ENCODE results near the gene RABGAP1L. TPM values are rescaled to one million over a fixed set of nuclear protein-coding genes. Genes with fewer than 3 reads are reported as not detected.
"Not testable (repeated sequence)": the region's sequence is repeated elsewhere in the genome, so short reads cannot be mapped to it uniquely, and the experiment has no call there.

Gene RABGAP1L
- total RNA-seq, 2 experiments from 2014 or later, result 59.8 to 67.6 TPM

DNA sequence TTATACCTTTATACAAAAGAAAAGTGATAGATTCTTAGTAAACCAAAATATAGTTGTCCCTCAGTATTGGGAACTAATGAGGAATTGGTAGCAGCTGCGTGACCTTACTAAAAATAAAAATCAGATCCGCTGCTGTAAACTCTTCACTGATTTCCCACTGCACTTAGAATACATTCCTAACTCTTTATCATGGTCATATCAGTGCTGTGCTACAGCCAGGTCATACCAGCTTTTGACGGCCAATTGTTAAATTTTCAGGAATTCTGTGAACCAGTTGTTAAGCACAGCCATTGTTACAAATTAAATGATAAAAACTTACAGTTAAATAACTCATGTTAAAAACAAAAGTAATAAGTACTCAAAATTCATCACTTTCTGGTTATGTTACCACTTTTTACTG is 533.8 kb downstream of the RABGAP1L start:
- TF ChIP-seq, protein P1, sequence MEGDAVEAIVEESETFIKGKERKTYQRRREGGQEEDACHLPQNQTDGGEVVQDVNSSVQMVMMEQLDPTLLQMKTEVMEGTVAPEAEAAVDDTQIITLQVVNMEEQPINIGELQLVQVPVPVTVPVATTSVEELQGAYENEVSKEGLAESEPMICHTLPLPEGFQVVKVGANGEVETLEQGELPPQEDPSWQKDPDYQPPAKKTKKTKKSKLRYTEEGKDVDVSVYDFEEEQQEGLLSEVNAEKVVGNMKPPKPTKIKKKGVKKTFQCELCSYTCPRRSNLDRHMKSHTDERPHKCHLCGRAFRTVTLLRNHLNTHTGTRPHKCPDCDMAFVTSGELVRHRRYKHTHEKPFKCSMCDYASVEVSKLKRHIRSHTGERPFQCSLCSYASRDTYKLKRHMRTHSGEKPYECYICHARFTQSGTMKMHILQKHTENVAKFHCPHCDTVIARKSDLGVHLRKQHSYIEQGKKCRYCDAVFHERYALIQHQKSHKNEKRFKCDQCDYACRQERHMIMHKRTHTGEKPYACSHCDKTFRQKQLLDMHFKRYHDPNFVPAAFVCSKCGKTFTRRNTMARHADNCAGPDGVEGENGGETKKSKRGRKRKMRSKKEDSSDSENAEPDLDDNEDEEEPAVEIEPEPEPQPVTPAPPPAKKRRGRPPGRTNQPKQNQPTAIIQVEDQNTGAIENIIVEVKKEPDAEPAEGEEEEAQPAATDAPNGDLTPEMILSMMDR (IDR thresholded peaks at IDR 0.05), result no peak
- ChIA-PET POLR2A (no interaction called here), CTCF (no interaction called here)
- Histone ChIP-seq H3K27ac (ENCODE audit: low read depth in 1 of 2, low read length in 2 of 2) (no peak overlapping the region), H3K9me3 (ENCODE audit: control insufficient read depth in 1 of 2, insufficient read depth in 1 of 2, low read length in 2 of 2) (no peaks in the 10 kb centered on the region), H3K27me3 (ENCODE audit: control insufficient read depth in 1 of 2, insufficient read depth in 2 of 2, low read length in 2 of 2) (no peaks in the 10 kb centered on the region), H3K36me3 (ENCODE audit: insufficient read depth, low read length) (no peaks in the 10 kb centered on the region), H3K4me3 (ENCODE audit: low read length) (no peak overlapping the region), H3K4me1 (ENCODE audit: insufficient read depth, low read length) (no peaks in the 10 kb centered on the region)
- no peak for ATAC-seq (ENCODE audit: poor library complexity)
- no peak for DNase-seq
- H3K27me3 Mint-ChIP-seq, result no peaks in the 10 kb centered on the region
- H3K36me3 Mint-ChIP-seq (ENCODE audit: low read depth), result peaks cover 8% of the 10 kb centered on the region
- no peak overlapping the region for H3K27ac Mint-ChIP-seq
- H3K4me1 Mint-ChIP-seq (ENCODE audit: low read depth), result no peaks in the 10 kb centered on the region
- intact Hi-C loops (cut with DNase I, micrococcal nuclease), result no loop called here
- H3K4me3 Mint-ChIP-seq, result no peak overlapping the region
- H3K9me3 Mint-ChIP-seq, result no peaks in the 10 kb centered on the region

GRCh38 chr1:174693539-174693938 is 534.2 kb downstream of the RABGAP1L start:
- H3K4me1 Mint-ChIP-seq (ENCODE audit: low read depth); H3K9me3 Mint-ChIP-seq; H3K27ac ChIP-seq (ENCODE audit: low read depth in 1 of 2, low read length in 2 of 2); intact Hi-C loops (cut with DNase I, micrococcal nuclease); CTCF ChIA-PET; H3K27ac Mint-ChIP-seq; POLR2A ChIA-PET; ATAC-seq (ENCODE audit: poor library complexity); H3K4me3 Mint-ChIP-seq; H3K36me3 Mint-ChIP-seq (ENCODE audit: low read depth); H3K27me3 Mint-ChIP-seq; DNase-seq; H3K4me3 ChIP-seq (ENCODE audit: low read length); H3K36me3 ChIP-seq (ENCODE audit: insufficient read depth, low read length); H3K27me3 ChIP-seq (ENCODE audit: control insufficient read depth in 1 of 2, insufficient read depth in 2 of 2, low read length in 2 of 2); H3K9me3 ChIP-seq (ENCODE audit: control insufficient read depth in 1 of 2, insufficient read depth in 1 of 2, low read length in 2 of 2); H3K4me1 ChIP-seq (ENCODE audit: insufficient read depth, low read length): not testable (repeated sequence)

GRCh38 chr1:174696026-174696821 is 536.9 kb downstream of the RABGAP1L start:
- no peaks in the 10 kb centered on the region for H3K27me3 Mint-ChIP-seq
- peaks cover 22% of the 10 kb centered on the region for H3K36me3 Mint-ChIP-seq (ENCODE audit: low read depth)
- ChIA-PET CTCF (no interaction called here), POLR2A (no interaction called here)
- no peak overlapping the region for H3K27ac ChIP-seq (ENCODE audit: low read depth in 1 of 2, low read length in 2 of 2)
- H3K4me3 ChIP-seq (ENCODE audit: low read length), result no peak overlapping the region
- no peak for ATAC-seq (ENCODE audit: poor library complexity)
- DNase-seq, result no peak
- no peak overlapping the region for H3K4me3 Mint-ChIP-seq
- intact Hi-C loops (cut with DNase I, micrococcal nuclease), result no loop called here
- H3K4me1 Mint-ChIP-seq (ENCODE audit: low read depth), result no peaks in the 10 kb centered on the region
- no peaks in the 10 kb centered on the region for H3K9me3 ChIP-seq (ENCODE audit: control insufficient read depth in 1 of 2, insufficient read depth in 1 of 2, low read length in 2 of 2)
- H3K4me1 ChIP-seq (ENCODE audit: insufficient read depth, low read length), result no peaks in the 10 kb centered on the region
- no peaks in the 10 kb centered on the region for H3K27me3 ChIP-seq (ENCODE audit: control insufficient read depth in 1 of 2, insufficient read depth in 2 of 2, low read length in 2 of 2)
- H3K36me3 ChIP-seq (ENCODE audit: insufficient read depth, low read length), result peaks cover 8% of the 10 kb centered on the region
- H3K27ac Mint-ChIP-seq, result no peak overlapping the region
- TF ChIP-seq, protein P1 (IDR thresholded peaks at IDR 0.05), result no peak
- no peaks in the 10 kb centered on the region for H3K9me3 Mint-ChIP-seq

DNA sequence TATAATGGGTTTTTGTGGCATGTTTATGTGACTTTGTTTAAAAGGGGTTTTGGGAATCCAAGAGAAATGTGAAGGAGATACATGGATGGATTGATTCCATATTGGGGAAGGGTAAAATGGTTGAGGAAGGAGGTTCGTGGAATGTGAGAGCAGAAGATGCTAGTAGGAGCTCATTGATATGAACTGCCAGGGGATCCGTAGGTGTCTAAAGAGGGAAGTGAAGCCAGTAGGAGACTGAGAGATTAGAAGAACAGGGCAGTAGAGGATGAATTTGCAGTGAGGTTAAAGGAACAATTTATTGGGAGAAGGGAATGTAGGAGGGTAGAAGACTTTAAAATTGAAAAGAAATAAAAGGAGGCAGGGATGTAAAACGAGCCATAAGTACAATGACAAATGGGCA is 541.0 kb downstream of the RABGAP1L start:
- Histone ChIP-seq H3K27ac (ENCODE audit: low read depth in 1 of 2, low read length in 2 of 2) (no peak overlapping the region), H3K4me3 (ENCODE audit: low read length) (no peak overlapping the region), H3K9me3 (ENCODE audit: control insufficient read depth in 1 of 2, insufficient read depth in 1 of 2, low read length in 2 of 2) (no peaks in the 10 kb centered on the region), H3K36me3 (ENCODE audit: insufficient read depth, low read length) (peaks cover 13% of the 10 kb centered on the region), H3K27me3 (ENCODE audit: control insufficient read depth in 1 of 2, insufficient read depth in 2 of 2, low read length in 2 of 2) (no peaks in the 10 kb centered on the region), H3K4me1 (ENCODE audit: insufficient read depth, low read length) (no peaks in the 10 kb centered on the region)
- Mint-ChIP-seq H3K4me3 (no peak overlapping the region), H3K27me3 (no peaks in the 10 kb centered on the region), H3K9me3 (no peaks in the 10 kb centered on the region), H3K36me3 (ENCODE audit: low read depth) (peaks cover 31% of the 10 kb centered on the region), H3K27ac (no peak overlapping the region), H3K4me1 (ENCODE audit: low read depth) (no peaks in the 10 kb centered on the region)
- ATAC-seq (ENCODE audit: poor library complexity), result no peak
- CTCF ChIA-PET, result no interaction called here
- POLR2A ChIA-PET, result no interaction called here
- DNase-seq, result no peak
- intact Hi-C loops (cut with DNase I, micrococcal nuclease), result no loop called here
- TF ChIP-seq, protein P1 (IDR thresholded peaks at IDR 0.05), result no peak

Measured in CD4-positive, alpha-beta T cell (primary cell).